ENCODE data around the gene TMEM63A. TPM values are rescaled to one million over a fixed set of nuclear protein-coding genes. Genes with fewer than 3 reads are reported as not detected.
A peak's percentile ranks its signal among the peaks of the same experiment; 100 is the strongest.

TMEM63A gene
- total RNA-seq, 1 donor from 2014 or later, result 4.7 TPM

- DNase-seq (ENCODE audit: low read depth) (no peak), FAIRE-seq (no peak)
- TF ChIP-seq, protein P1, sequence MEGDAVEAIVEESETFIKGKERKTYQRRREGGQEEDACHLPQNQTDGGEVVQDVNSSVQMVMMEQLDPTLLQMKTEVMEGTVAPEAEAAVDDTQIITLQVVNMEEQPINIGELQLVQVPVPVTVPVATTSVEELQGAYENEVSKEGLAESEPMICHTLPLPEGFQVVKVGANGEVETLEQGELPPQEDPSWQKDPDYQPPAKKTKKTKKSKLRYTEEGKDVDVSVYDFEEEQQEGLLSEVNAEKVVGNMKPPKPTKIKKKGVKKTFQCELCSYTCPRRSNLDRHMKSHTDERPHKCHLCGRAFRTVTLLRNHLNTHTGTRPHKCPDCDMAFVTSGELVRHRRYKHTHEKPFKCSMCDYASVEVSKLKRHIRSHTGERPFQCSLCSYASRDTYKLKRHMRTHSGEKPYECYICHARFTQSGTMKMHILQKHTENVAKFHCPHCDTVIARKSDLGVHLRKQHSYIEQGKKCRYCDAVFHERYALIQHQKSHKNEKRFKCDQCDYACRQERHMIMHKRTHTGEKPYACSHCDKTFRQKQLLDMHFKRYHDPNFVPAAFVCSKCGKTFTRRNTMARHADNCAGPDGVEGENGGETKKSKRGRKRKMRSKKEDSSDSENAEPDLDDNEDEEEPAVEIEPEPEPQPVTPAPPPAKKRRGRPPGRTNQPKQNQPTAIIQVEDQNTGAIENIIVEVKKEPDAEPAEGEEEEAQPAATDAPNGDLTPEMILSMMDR (IDR thresholded peaks at IDR 0.05; ENCODE audit: insufficient read depth, low read length, severe bottlenecking), result no peak
- H3K4me3 ChIP-seq (ENCODE audit: low read depth, low read length), result no peak overlapping the region
- no peaks in the 10 kb centered on the region for H3K36me3 ChIP-seq (ENCODE audit: control insufficient read depth, insufficient read depth, low read length)
- H3K27me3 ChIP-seq (ENCODE audit: control insufficient read depth, insufficient read depth, low read length), result peaks cover 13% of the 10 kb centered on the region
These were observed 2.0 kb downstream of the TMEM63A start for GRCh38 chr1:225880222-225880588.

- H3K36me3 ChIP-seq (ENCODE audit: control insufficient read depth, insufficient read depth, low read length), result no peaks in the 10 kb centered on the region
- TF ChIP-seq, protein P1 (IDR thresholded peaks at IDR 0.05; ENCODE audit: insufficient read depth, low read length, severe bottlenecking), result no peak
- FAIRE-seq (no peak), DNase-seq (ENCODE audit: low read depth) (no peak)
- H3K27me3 ChIP-seq (ENCODE audit: control insufficient read depth, insufficient read depth, low read length), result peaks cover 13% of the 10 kb centered on the region
- H3K4me3 ChIP-seq (ENCODE audit: low read depth, low read length), result no peak overlapping the region
These were observed 2.5 kb downstream of the TMEM63A start for GRCh38 chr1:225879521-225880221.

- FAIRE-seq, result no peak
- Histone ChIP-seq H3K4me3 (ENCODE audit: low read depth, low read length) (no peak overlapping the region), H3K36me3 (ENCODE audit: control insufficient read depth, insufficient read depth, low read length) (peaks cover 3% of the 10 kb centered on the region), H3K27me3 (ENCODE audit: control insufficient read depth, insufficient read depth, low read length) (peaks cover 15% of the 10 kb centered on the region)
- no peak for DNase-seq (ENCODE audit: low read depth)
- TF ChIP-seq, protein P1 (IDR thresholded peaks at IDR 0.05; ENCODE audit: insufficient read depth, low read length, severe bottlenecking), result no peak
These were observed 3.9 kb downstream of the TMEM63A start for GRCh38 chr1:225878282-225878681.

- Histone ChIP-seq H3K36me3 (ENCODE audit: control insufficient read depth, insufficient read depth, low read length) (peaks cover 3% of the 10 kb centered on the region), H3K4me3 (ENCODE audit: low read depth, low read length) (no peak overlapping the region), H3K27me3 (ENCODE audit: control insufficient read depth, insufficient read depth, low read length) (peaks cover 15% of the 10 kb centered on the region)
- TF ChIP-seq, protein P1 (IDR thresholded peaks at IDR 0.05; ENCODE audit: insufficient read depth, low read length, severe bottlenecking), result peak; percentile 54
- no peak for DNase-seq (ENCODE audit: low read depth)
- FAIRE-seq, result no peak
These were observed 4.6 kb downstream of the TMEM63A start for GRCh38 chr1:225877580-225877979.

DNA sequence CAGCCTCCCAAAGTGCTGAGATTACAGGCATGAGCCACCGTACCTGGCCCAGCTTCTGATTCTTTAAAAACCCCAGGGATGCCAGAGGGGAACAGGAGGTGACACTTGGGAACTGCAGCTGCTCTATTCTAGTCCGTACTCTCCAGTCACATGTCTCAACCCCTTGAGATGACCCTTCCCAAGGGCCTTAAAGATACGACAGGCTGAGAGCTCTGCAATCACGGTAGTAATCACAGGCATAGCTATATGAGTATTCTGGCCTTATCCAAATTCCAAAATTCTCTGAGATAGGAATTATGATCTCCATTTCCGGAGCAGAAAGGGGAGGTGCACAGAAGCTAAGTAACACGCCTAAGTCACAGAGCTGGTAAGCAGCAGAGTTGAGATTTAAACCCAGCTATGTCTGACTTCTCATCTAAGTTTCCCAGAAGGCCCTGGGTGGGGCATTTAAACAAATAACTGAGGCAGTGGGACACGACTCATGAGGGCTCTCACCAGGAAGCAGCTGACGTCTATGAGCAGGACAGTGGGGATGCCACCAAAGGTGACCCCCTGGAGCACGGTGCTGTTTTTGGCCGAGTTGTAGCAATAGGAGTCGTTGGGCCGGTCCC is 5.2 kb downstream of the TMEM63A start:
- no peak for FAIRE-seq
- TF ChIP-seq, protein P1 (IDR thresholded peaks at IDR 0.05; ENCODE audit: insufficient read depth, low read length, severe bottlenecking), result no peak

More for the DNA sequence above, 5.2 kb downstream of the TMEM63A start:
- Histone ChIP-seq H3K27me3 (ENCODE audit: control insufficient read depth, insufficient read depth, low read length) (peaks cover 15% of the 10 kb centered on the region), H3K4me3 (ENCODE audit: low read depth, low read length) (no peak overlapping the region), H3K36me3 (ENCODE audit: control insufficient read depth, insufficient read depth, low read length) (peaks cover 3% of the 10 kb centered on the region)
- no peak for DNase-seq (ENCODE audit: low read depth)
